VCaP (cell line): ENCODE measurements around the gene RPTOR.
A peak's percentile ranks its signal among the peaks of the same experiment; 100 is the strongest.

ENCODE experiments used
- H3K27ac ChIP-seq: fragments of 450-650 bp; 2 replicates; pipeline ENCODE4 v1.5.1; 2017
- TF ChIP-seq, protein P1 (sequence below): fragments of 450-650 bp; conservative IDR thresholded peaks from 2 replicates; pipeline ENCODE4 v1.5.1; 2017; ENCODE audit warnings: mild to moderate bottlenecking, moderate library complexity

Gene RPTOR

DNA sequence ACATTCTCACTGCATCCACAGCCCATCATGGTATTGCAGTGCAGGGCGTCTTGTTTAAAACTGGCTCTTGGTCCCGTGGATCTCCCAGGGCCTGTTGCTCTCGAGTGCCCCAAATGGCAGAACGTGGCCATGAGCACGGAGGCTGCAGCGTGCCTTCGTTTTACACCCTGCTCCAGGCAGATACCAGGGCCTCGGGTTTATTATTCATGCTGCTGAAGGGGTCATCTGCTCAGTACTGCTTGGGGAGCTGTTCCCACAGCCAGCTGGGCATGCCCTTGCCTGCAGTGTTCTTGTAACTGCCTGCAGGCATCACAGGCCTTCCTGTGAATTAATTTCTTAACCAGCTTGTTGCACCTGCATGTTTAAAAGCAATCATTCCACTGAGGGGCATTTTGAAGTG lies 317.3 kb downstream of the RPTOR start:
- TF ChIP-seq, protein P1, sequence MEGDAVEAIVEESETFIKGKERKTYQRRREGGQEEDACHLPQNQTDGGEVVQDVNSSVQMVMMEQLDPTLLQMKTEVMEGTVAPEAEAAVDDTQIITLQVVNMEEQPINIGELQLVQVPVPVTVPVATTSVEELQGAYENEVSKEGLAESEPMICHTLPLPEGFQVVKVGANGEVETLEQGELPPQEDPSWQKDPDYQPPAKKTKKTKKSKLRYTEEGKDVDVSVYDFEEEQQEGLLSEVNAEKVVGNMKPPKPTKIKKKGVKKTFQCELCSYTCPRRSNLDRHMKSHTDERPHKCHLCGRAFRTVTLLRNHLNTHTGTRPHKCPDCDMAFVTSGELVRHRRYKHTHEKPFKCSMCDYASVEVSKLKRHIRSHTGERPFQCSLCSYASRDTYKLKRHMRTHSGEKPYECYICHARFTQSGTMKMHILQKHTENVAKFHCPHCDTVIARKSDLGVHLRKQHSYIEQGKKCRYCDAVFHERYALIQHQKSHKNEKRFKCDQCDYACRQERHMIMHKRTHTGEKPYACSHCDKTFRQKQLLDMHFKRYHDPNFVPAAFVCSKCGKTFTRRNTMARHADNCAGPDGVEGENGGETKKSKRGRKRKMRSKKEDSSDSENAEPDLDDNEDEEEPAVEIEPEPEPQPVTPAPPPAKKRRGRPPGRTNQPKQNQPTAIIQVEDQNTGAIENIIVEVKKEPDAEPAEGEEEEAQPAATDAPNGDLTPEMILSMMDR, result no peak
- H3K27ac ChIP-seq, result peak overlapping the region; percentile 69

DNA sequence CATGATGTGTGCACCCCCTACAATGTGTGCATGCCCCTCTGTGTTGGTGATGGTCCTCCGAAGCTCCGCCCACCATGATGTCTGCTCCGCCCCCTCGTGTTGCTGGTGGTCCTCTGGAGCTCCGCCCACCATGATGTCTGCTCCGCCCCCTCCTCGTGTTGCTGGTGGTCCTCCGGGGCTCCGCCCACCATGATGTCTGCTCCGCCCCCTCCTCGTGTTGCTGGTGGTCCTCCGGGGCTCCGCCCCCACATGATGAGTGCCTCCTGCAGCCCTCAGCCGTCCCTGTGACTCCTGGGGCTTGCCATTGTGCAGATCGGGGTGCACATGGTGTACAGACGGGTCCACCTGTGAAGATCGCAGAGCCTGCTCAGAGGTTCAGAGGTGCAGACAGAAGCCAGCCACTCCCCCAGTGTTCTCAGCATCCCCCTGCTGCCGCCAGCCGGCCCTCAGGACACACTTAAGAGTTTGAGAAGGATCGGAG lies 317.9 kb downstream of the RPTOR start:
- H3K27ac ChIP-seq, result no peak overlapping the region
- TF ChIP-seq, protein P1, result no peak

DNA sequence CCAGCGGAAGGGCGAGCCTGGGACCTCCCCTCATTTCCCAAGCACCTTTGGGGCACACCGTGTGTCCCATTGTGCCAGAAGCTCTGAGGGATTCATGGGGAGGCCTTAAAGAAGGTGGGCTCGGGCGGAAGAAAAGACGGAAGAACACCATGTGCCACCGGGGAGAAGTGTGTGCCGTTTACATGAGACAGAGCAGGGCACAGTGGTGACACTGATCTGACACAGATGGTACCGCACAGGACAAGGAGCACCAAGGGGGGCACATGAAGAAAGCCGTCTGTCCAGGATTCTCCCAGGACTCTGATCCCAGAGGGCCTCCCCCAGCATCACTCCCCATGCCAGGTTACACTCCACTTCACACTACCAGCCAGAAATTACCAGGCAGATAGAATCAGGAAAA lies 318.3 kb downstream of the RPTOR start:
- H3K27ac ChIP-seq, result no peak overlapping the region
- TF ChIP-seq, protein P1, result no peak

DNA sequence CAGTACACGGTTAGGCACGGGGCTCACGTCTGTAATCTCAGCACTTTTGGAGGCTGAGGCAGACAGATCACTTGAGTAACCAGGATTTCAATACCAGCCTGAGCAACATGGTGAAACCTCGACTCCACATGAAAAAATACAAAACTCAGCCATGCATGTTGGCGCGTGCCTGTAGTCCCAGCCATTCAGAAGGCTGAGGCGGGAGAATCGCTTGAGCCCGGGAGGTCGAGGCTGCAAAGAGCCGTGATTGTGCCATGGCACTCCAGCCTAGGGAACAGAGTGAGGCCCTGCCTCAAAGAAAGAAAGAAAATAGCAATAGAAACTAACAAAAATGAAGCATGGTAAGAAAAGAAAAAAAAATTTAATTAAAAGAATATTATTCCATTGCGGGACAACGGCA lies 319.0 kb downstream of the RPTOR start:
- TF ChIP-seq, protein P1, result no peak
- H3K27ac ChIP-seq, result no peak overlapping the region

DNA sequence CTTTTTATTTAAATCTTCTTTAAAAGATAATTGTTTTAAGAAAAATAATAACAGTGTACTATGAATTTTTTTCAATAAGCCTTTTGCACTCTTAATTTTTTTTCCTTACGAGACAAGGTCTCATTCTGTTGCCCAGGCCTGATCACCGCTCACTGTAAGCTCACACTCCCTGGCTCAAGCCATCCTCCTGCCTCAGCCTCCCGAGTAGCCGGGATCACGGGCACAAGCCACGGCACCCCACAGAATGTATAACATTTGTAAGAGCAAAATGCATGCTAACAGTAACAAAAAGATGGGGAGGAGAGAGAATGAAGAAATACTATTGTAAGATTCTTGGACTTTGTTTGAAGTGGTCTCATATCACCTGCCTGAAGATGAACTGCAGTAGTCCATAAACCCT lies 320.1 kb downstream of the RPTOR start:
- TF ChIP-seq, protein P1, result no peak
- no peak overlapping the region for H3K27ac ChIP-seq

DNA sequence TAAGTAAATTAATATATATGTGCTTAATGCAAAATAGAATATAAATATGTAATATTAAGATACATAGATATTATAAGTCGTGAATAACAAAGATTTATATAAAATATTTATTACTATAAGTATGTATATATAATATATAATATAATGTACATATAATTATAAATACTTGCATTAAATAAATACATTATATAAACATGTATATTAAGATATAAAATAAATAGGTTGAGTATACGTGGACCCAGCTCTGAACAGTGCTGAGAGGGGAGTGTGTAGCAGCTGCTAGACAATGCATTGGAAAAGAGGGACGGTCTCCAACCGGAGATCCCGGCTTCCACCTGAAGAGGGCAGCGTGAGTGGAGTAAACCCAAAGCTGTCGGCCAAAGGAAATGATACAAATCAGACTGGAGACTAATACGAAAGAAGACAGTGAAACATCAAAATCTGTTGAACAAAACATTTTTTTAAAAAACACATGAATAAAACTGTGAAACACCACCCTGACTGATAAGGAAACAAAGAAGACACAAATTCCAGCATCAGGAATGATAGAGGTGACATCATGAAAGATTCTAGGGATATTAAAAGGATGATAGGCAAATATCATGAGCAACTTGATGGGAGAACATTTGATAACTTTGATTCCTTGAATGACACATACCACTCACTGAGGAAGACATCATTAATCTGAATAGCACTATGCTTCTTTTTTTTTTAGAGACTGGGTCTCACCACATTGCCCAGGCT lies 321.6 kb downstream of the RPTOR start:
- no peak overlapping the region for H3K27ac ChIP-seq
- TF ChIP-seq, protein P1, result peak; percentile 88

DNA sequence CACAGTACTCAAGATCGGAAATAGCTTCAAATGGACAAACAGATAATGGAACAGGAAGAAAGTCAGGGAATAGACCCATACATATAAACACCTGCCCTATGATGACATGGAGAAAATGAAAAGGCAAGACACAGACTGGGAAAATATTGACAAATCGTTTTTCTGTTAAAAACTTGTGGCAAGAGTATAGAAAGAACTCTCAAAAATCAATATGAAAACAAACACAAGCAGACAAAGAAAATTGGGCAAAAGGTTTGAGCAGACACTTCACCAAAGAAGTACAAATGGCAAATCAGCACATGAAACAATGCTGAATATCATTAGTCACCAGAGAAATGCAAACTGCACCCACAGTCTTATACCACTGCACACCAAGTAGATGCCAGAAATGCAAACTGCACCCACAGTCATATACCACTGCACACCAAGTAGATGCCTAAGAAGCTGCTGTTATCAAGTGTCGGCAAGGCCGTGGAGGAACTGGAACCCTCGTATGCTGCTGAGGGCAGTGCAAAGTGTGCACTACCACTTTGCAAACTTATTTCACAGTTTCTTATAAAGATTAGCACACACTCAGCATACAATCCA lies 323.5 kb downstream of the RPTOR start:
- H3K27ac ChIP-seq, result no peak overlapping the region
- TF ChIP-seq, protein P1, result no peak
